HepG2 (cell line): Measurements from ENCODE around the gene PARN. TPM values are rescaled to one million over a fixed set of nuclear protein-coding genes. Genes with fewer than 3 reads are reported as not detected.
A peak's percentile ranks its signal among the peaks of the same experiment; 100 is the strongest.

Experiments used
- ATF7-NPFF ChIP-seq: sonication (generic); formaldehyde crosslinking; IDR thresholded peaks from 2 replicates; pipeline ENCODE4 v1.8.1; 2023; ENCODE audit warnings: mild to moderate bottlenecking, low read depth, missing genetic modification reagents, moderate library complexity
- CCDC6 ChIP-seq: sonication (generic); formaldehyde crosslinking; IDR thresholded peaks from 2 replicates; pipeline ENCODE4 v1.8.1; 2022; ENCODE audit warnings: mild to moderate bottlenecking, missing genetic modification reagents, moderate library complexity
- ELF3 ChIP-seq: IDR thresholded peaks from 2 replicates; pipeline ENCODE4 v1.6.1; 2016; ENCODE audit warnings: missing genetic modification reagents, missing compliant biosample characterization
- EP300 ChIP-seq, 3 experiments: sonication (generic) in 1 of 3; formaldehyde crosslinking in 1 of 3; IDR thresholded peaks; 2 replicates each; pipeline versions ENCODE4 v1.5.1 to v1.6.1; 2011 to 2020; ENCODE audit warnings: low read depth in 2 of 3, low read length in 2 of 3, borderline replicate concordance in 1 of 3, improper control_type of control experiment in 1 of 3, mild to moderate bottlenecking in 1 of 3, missing genetic modification reagents in 1 of 3, moderate library complexity in 1 of 3
- GATAD2A ChIP-seq: IDR thresholded peaks from 2 replicates; pipeline ENCODE4 v1.6.1; 2016
- MED1 ChIP-seq: sonication (generic); formaldehyde crosslinking; IDR thresholded peaks from 2 replicates; pipeline ENCODE4 v1.4.0; 2020; ENCODE audit warnings: missing genetic modification reagents
- MED13 ChIP-seq: sonication (generic); formaldehyde crosslinking; IDR thresholded peaks from 2 replicates; pipeline ENCODE4 v1.5.0; 2020; ENCODE audit warnings: missing genetic modification reagents
- MIXL1 ChIP-seq: IDR thresholded peaks from 2 replicates; pipeline ENCODE4 v1.6.1; 2016
- NR2F6 ChIP-seq, 2 experiments: IDR thresholded peaks; 2 replicates each; pipeline ENCODE4 v1.6.1; 2016; ENCODE audit warnings: antibody characterized with exemption in 1 of 2, mild to moderate bottlenecking in 1 of 2
- SAP130 ChIP-seq: IDR thresholded peaks from 2 replicates; pipeline ENCODE4 v1.6.1; 2016; ENCODE audit warnings: low read depth
- SYNCRIP ChIP-seq: fragments of 200-400 bp; formaldehyde crosslinking; IDR thresholded peaks from 2 replicates; pipeline ENCODE4 v1.6.1; 2018; ENCODE audit warnings: mild to moderate bottlenecking, low read depth, low read length; ENCODE audit not compliant: insufficient read depth
- ZMYM3 ChIP-seq: sonication (generic); formaldehyde crosslinking; IDR thresholded peaks from 2 replicates; pipeline ENCODE4 v1.5.1; 2020; ENCODE audit warnings: mild to moderate bottlenecking, missing genetic modification reagents
- ZNF263 ChIP-seq: sonication (generic); formaldehyde crosslinking; IDR thresholded peaks from 2 replicates; pipeline ENCODE4 v1.4.0; 2020; ENCODE audit warnings: missing genetic modification reagents
- ZNF333 ChIP-seq: sonication (generic); formaldehyde crosslinking; IDR thresholded peaks from 2 replicates; pipeline ENCODE4 v1.4.0; 2020; ENCODE audit warnings: mild to moderate bottlenecking, missing genetic modification reagents, borderline replicate concordance
- ZNF382 ChIP-seq: sonication (generic); formaldehyde crosslinking; IDR thresholded peaks from 2 replicates; pipeline ENCODE4 v1.5.0; 2020; ENCODE audit warnings: missing genetic modification reagents, mild to moderate bottlenecking, borderline replicate concordance
- ZNF468 ChIP-seq: sonication (generic); formaldehyde crosslinking; IDR thresholded peaks from 2 replicates; pipeline ENCODE4 v1.8.0; 2022; ENCODE audit warnings: mild to moderate bottlenecking, moderate library complexity, missing genetic modification reagents
- ZNF547 ChIP-seq: sonication (generic); formaldehyde crosslinking; IDR thresholded peaks from 2 replicates; pipeline ENCODE4 v1.5.1; 2020; ENCODE audit warnings: mild to moderate bottlenecking, missing genetic modification reagents
- ZNF570 ChIP-seq: sonication (generic); formaldehyde crosslinking; IDR thresholded peaks from 2 replicates; pipeline ENCODE4 v1.4.0; 2020; ENCODE audit warnings: mild to moderate bottlenecking, missing genetic modification reagents, borderline replicate concordance
- ZNF747 ChIP-seq: sonication (generic); formaldehyde crosslinking; IDR thresholded peaks from 2 replicates; pipeline ENCODE4 v1.8.1; 2023; ENCODE audit warnings: missing genetic modification reagents, mild to moderate bottlenecking, borderline replicate concordance
- polyA plus RNA-seq, 8 experiments: library from polyadenylated mRNA; depleted of rRNA in 3 of 8; stranded (reverse) in 7 of 8; unstranded in 1 of 8; fragments of >200 nt; fragmentation: Illumina TruSeq in 4 of 8; extraction: Trizol in 4 of 8; gene quantifications; 2 replicates each; pipeline versions ENCODE4 v1.2.1 to v1.2.3, GENCODE V29; 2011 to 2016; ENCODE audit warnings: low read depth in 4 of 8, missing spikeins in 1 of 8, mixed read lengths in 1 of 8; ENCODE audit not compliant: insufficient read depth in 1 of 8
- total RNA-seq, 5 experiments: library from RNA; depleted of rRNA; stranded (reverse); fragments of >200 nt; fragmentation: Illumina TruSeq; extraction: Trizol; gene quantifications; 2 replicates each; pipeline ENCODE4 v1.2.3, GENCODE V29; 2016; ENCODE audit warnings: low read depth in 1 of 5
- TF ChIP-seq, protein P1 (sequence below): IDR thresholded peaks from 2 replicates; pipeline ENCODE4 v1.6.1; 2016; ENCODE audit warnings: low read depth, missing genetic modification reagents, missing compliant biosample characterization
- TF ChIP-seq, protein P2 (sequence below): sonication (generic); formaldehyde crosslinking; IDR thresholded peaks from 2 replicates; pipeline ENCODE4 v1.4.0; 2020; ENCODE audit warnings: mild to moderate bottlenecking, missing genetic modification reagents, borderline replicate concordance
- TF ChIP-seq, protein P3 (sequence below): sonication (generic); formaldehyde crosslinking; IDR thresholded peaks from 2 replicates; pipeline ENCODE4 v1.9.0; 2021; ENCODE audit warnings: missing genetic modification reagents, borderline replicate concordance

PARN gene
- total and polyA plus RNA-seq, 2 of the 13 experiments (the other 11 are each of a cell fraction or from before 2014, with no cell fraction given): 13.3 to 47.6 TPM

DNA sequence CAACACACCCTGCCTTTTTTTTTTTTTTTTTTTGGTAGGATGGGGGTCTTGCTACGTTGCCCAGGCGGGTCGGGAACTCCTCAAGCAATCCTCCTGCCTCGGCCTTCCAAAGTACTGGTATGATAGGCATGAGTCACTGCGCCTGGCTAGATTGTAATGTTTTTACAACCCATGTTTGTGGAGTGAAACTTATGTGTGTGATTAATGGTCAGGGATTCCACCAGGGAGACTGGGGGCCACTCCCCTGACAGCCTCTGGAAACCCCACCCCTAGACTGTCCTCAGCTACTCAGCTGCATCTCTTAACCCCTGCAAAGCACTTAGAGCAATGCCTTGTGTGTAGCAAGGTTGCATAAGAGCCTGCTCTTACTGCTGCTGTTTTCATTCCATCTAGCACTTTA lies 220.5 kb downstream of the PARN start (continued):
- TF ChIP-seq, protein P1, sequence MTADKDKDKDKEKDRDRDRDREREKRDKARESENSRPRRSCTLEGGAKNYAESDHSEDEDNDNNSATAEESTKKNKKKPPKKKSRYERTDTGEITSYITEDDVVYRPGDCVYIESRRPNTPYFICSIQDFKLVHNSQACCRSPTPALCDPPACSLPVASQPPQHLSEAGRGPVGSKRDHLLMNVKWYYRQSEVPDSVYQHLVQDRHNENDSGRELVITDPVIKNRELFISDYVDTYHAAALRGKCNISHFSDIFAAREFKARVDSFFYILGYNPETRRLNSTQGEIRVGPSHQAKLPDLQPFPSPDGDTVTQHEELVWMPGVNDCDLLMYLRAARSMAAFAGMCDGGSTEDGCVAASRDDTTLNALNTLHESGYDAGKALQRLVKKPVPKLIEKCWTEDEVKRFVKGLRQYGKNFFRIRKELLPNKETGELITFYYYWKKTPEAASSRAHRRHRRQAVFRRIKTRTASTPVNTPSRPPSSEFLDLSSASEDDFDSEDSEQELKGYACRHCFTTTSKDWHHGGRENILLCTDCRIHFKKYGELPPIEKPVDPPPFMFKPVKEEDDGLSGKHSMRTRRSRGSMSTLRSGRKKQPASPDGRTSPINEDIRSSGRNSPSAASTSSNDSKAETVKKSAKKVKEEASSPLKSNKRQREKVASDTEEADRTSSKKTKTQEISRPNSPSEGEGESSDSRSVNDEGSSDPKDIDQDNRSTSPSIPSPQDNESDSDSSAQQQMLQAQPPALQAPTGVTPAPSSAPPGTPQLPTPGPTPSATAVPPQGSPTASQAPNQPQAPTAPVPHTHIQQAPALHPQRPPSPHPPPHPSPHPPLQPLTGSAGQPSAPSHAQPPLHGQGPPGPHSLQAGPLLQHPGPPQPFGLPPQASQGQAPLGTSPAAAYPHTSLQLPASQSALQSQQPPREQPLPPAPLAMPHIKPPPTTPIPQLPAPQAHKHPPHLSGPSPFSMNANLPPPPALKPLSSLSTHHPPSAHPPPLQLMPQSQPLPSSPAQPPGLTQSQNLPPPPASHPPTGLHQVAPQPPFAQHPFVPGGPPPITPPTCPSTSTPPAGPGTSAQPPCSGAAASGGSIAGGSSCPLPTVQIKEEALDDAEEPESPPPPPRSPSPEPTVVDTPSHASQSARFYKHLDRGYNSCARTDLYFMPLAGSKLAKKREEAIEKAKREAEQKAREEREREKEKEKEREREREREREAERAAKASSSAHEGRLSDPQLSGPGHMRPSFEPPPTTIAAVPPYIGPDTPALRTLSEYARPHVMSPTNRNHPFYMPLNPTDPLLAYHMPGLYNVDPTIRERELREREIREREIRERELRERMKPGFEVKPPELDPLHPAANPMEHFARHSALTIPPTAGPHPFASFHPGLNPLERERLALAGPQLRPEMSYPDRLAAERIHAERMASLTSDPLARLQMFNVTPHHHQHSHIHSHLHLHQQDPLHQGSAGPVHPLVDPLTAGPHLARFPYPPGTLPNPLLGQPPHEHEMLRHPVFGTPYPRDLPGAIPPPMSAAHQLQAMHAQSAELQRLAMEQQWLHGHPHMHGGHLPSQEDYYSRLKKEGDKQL (CRISPR knock-in tag): no peak
- TF ChIP-seq SYNCRIP (no peak), ZMYM3 (CRISPR knock-in tag) (peak; percentile 59; the same call in 1 of the 2 replicates), ZNF547 (CRISPR knock-in tag) (no peak), SAP130 (0 out of 2 replicates have a peak, but pooled peaks have one; percentile 18), ZNF468 (CRISPR knock-in tag) (no peak), ATF7-NPFF (CRISPR knock-in tag) (no peak), CCDC6 (CRISPR knock-in tag) (no peak), NR2F6 (IDR thresholded peaks at IDR 0.05) (no peak), NR2F6 (CRISPR knock-in tag; IDR thresholded peaks at IDR 0.05) (no peak), MED13 (CRISPR knock-in tag) (no peak), ZNF263 (no peak), MIXL1 (CRISPR knock-in tag) (0 out of 2 replicates have a peak, but pooled peaks have one; percentile 12), ZNF570 (CRISPR knock-in tag) (no peak), ZNF333 (CRISPR knock-in tag) (no peak), EP300 (IDR thresholded peaks at IDR 0.05; ENCODE audit: low read depth in 2 of 2, low read length in 2 of 2) (0 out of 4 replicates have a peak, but pooled peaks of 1 of the 2 experiments have one; percentile 13), EP300 (CRISPR knock-in tag; IDR thresholded peaks at IDR 0.05; ENCODE audit: borderline replicate concordance) (no peak), ZNF747 (no peak), GATAD2A (CRISPR knock-in tag) (no peak), MED1 (CRISPR knock-in tag) (no peak), ELF3 (CRISPR knock-in tag) (0 out of 2 replicates have a peak, but pooled peaks have one; percentile 37), ZNF382 (CRISPR knock-in tag) (no peak)
- TF ChIP-seq, protein P2, sequence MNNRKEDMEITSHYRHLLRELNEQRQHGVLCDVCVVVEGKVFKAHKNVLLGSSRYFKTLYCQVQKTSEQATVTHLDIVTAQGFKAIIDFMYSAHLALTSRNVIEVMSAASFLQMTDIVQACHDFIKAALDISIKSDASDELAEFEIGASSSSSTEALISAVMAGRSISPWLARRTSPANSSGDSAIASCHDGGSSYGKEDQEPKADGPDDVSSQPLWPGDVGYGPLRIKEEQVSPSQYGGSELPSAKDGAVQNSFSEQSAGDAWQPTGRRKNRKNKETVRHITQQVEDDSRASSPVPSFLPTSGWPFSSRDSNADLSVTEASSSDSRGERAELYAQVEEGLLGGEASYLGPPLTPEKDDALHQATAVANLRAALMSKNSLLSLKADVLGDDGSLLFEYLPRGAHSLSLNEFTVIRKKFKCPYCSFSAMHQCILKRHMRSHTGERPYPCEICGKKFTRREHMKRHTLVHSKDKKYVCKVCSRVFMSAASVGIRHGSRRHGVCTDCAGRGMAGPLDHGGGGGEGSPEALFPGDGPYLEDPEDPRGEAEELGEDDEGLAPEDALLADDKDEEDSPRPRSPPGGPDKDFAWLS (CRISPR knock-in tag): no peak
- TF ChIP-seq, protein P3, sequence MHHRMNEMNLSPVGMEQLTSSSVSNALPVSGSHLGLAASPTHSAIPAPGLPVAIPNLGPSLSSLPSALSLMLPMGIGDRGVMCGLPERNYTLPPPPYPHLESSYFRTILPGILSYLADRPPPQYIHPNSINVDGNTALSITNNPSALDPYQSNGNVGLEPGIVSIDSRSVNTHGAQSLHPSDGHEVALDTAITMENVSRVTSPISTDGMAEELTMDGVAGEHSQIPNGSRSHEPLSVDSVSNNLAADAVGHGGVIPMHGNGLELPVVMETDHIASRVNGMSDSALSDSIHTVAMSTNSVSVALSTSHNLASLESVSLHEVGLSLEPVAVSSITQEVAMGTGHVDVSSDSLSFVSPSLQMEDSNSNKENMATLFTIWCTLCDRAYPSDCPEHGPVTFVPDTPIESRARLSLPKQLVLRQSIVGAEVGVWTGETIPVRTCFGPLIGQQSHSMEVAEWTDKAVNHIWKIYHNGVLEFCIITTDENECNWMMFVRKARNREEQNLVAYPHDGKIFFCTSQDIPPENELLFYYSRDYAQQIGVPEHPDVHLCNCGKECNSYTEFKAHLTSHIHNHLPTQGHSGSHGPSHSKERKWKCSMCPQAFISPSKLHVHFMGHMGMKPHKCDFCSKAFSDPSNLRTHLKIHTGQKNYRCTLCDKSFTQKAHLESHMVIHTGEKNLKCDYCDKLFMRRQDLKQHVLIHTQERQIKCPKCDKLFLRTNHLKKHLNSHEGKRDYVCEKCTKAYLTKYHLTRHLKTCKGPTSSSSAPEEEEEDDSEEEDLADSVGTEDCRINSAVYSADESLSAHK (CRISPR knock-in tag): no peak
